NT2/D1 (cell line): Measurements from ENCODE around the gene TMEM40.

Experiments
- SUZ12 ChIP-seq: IDR thresholded peaks from 2 replicates; pipeline ENCODE4 v1.6.1; 2011; ENCODE audit not compliant: insufficient read length, insufficient read depth; ENCODE audit errors: extremely low read depth
- YY1 ChIP-seq: IDR thresholded peaks from 2 replicates; pipeline ENCODE4 v1.6.1; 2011; ENCODE audit not compliant: insufficient read length, insufficient read depth
- ZNF274 ChIP-seq: IDR thresholded peaks from 2 replicates; pipeline ENCODE4 v1.6.1; 2011; ENCODE audit warnings: mild to moderate bottlenecking, low read depth, low read length

- TF ChIP-seq YY1 (no peak), ZNF274 (no peak), SUZ12 (no peak)
Observed at GRCh38 chr3:12708584-12709192, 50.4 kb downstream of the TMEM40 start.
